Heart right ventricle (tissue), 16 donors: Measurements from ENCODE around the gene SLC39A13. TPM values are rescaled to one million over a fixed set of nuclear protein-coding genes. Genes with fewer than 3 reads are reported as not detected.
A peak's percentile ranks its signal among the peaks of the same experiment; 100 is the strongest.

Source experiments
- ATAC-seq, 8 donors: fragments of 200-7000 bp; cut with Tn5 transposase; one replicate each; pipeline ENCODE4 v1.9.1; 2020; ENCODE audit warnings: mild to moderate bottlenecking in 8 of 8, moderate library complexity in 8 of 8, moderate number of reproducible peaks in 1 of 8
- DNase-seq, 2 donors: peaks; one replicate each; pipeline ENCODE4 v3.0.0-alpha.2; 2020
- H3K27ac ChIP-seq, 10 donors: fragments of 200-600 bp; sonication (generic) in 2 of 10; one replicate each; pipeline versions ENCODE4 v1.5.0 to v1.8.0; 2020 to 2022; ENCODE audit warnings: mild to moderate bottlenecking in 3 of 10
- H3K27me3 ChIP-seq, 7 donors: fragments of 200-600 bp; one replicate each; pipeline ENCODE4 v1.8.0; 2021 to 2022; ENCODE audit warnings: mild to moderate bottlenecking in 2 of 7
- H3K36me3 ChIP-seq, 9 donors: fragments of 200-600 bp; sonication (generic) in 1 of 9; one replicate each; pipeline versions ENCODE4 v1.5.0 to v1.8.0; 2020 to 2022; ENCODE audit warnings: mild to moderate bottlenecking in 2 of 9
- H3K4me1 ChIP-seq, 9 donors: fragments of 200-600 bp; sonication (generic) in 1 of 9; one replicate each; pipeline versions ENCODE4 v1.5.0 to v1.8.0; 2020 to 2022; ENCODE audit warnings: mild to moderate bottlenecking in 4 of 9
- H3K4me3 ChIP-seq, 10 donors: fragments of 200-600 bp; sonication (generic) in 2 of 10; one replicate each; pipeline versions ENCODE4 v1.5.0 to v1.8.0; 2020 to 2022; ENCODE audit warnings: mild to moderate bottlenecking in 7 of 10, moderate library complexity in 2 of 10
- H3K9me3 ChIP-seq, 11 donors: fragments of 200-600 bp in 10 of 11; sonication (generic) in 2 of 11; one replicate each; pipeline versions ENCODE4 v1.5.0 to v1.8.0; 2013 to 2022; ENCODE audit warnings: mild to moderate bottlenecking in 2 of 11, control low read depth in 1 of 11, moderate library complexity in 1 of 11
- CTCF ChIP-seq, 9 donors: fragments of 200-600 bp; sonication (generic) in 2 of 9; IDR thresholded peaks; one replicate each; pipeline versions ENCODE4 v1.5.0 to v1.8.0; 2021 to 2022; ENCODE audit warnings: antibody characterized with exemption in 9 of 9, mild to moderate bottlenecking in 5 of 9, moderate library complexity in 1 of 9
- WGBS, 2 donors: extraction: QIAGEN DNeasy Blood & Tissue Kit; methylation state at CpG; one replicate each; pipeline ENCODE4 v1.1.7; 2013; ENCODE audit warnings: inconsistent platforms in 1 of 2; 5-methylcytosine and 5-hydroxymethylcytosine counted together
- intact Hi-C, 10 donors: fragments of 100-400 bp; cut with DNase I; formaldehyde crosslinking; loops; one replicate each; pipeline versions ENCODE4 v1.11.1 to v1.14.2; 2022
- polyA plus RNA-seq, 2 donors: library from polyadenylated mRNA; stranded (reverse); fragments of 200-250 nt; gene quantifications; one replicate each; pipeline ENCODE4 v1.2.3, GENCODE V29; 2013
- total RNA-seq, 10 donors: library from RNA; stranded (reverse); fragmentation: NEBNext Ultra II Directional in 3 of 10; extraction: Animal tissue kit (Norgen Biotek cat#: 25700) in 3 of 10; gene quantifications; one replicate each; pipeline versions ENCODE4 v1.2.1 to v1.2.4, GENCODE V29; 2021 to 2023
- donor health status: Arrhythmogenic right ventricular cardiomyopathy.
- donor health status: ischemic (EF 13 %, LVEDD 7.1; RV severe dilation, severe dysfunction).
- donor health status: healthy with polysubstance abuse.
- donor health status: DM: no; HTN: yes; CAD: no.
- donor health status: DM: no; HTN: no; CAD: no.
- donor health status: ischemic (EF 25% LVEDD 6.9; RV normal size, moderate dysfunction).
- donor health status: ischemic (EF 25% LVEDD 5.7; RV mildly dilated, moderate dysfunction).
- donor health status: healthy.
- donor health status: DM: yes; HTN: yes; CAD: no.
- donor health status: Ischemic cardiomyopathy.
- donor health status: ischemic (EF 35%, LVEDD 5.7; RV mildly dilated, moderate dysfunction).
- donor health status: nonischemic (EF 11% LVEDD 7.7; RV severe dilation, severe dysfunction).
- donor health status: DM: yes; HTN: yes; CAD: no.
- donor health status: PGD.
- donor health status: ischemic (EF 29% LVEDD 5.4; RV normal size, mild dysfunction).
- donor health status: nonischemic (EF 23%, LVEDD 6.1; RV moderate dilation, normal function).

The SLC39A13 gene
- total and polyA plus RNA-seq, 12 donors: 31.1 to 86.4 (median 42.4) TPM

GRCh38 chr11:47406896-47407745, 1.3 kb upstream of the SLC39A13 start:
- intact Hi-C loops: loop anchor here in 4 of 10 donors (5.0 kb wide), 2 partner anchors 35 to 230 kb away; partner anchors contain the start of gene ARFGAP2 (in 1 of the 4)
- ATAC-seq: no peak
- peak overlapping the region; percentile 46 to 86 (median 77) for H3K4me3 ChIP-seq
- H3K36me3 ChIP-seq: peaks cover 0 to 21% (median 8%) of the 10 kb centered on the region in 9 donors
- no peak for DNase-seq
- no peaks in the 10 kb centered on the region for H3K9me3 ChIP-seq
- 50 to 53% methylated on average over 12 of the region's 12 CpGs for WGBS, 2 donors
- no peak for TF ChIP-seq CTCF (IDR thresholded peaks at IDR 0.05)
- H3K4me1 ChIP-seq: peaks cover 11 to 46% (median 32%) of the 10 kb centered on the region in 9 donors
- H3K27me3 ChIP-seq: no peaks in the 10 kb centered on the region
- peak overlapping the region; percentile 85 to 98 (median 94) for H3K27ac ChIP-seq

GRCh38 chr11:47408598-47409439, 429 bp downstream of the SLC39A13 start:
- peak; percentile 43 to 54 for DNase-seq
- Histone ChIP-seq H3K9me3 (no peaks in the 10 kb centered on the region), H3K36me3 (peaks cover 0 to 37% (median 10%) of the 10 kb centered on the region in 9 donors), H3K27me3 (no peaks in the 10 kb centered on the region), H3K4me3 (peak overlapping the region; percentile 59 to 86 (median 77)), H3K4me1 (peaks cover 11 to 50% (median 36%) of the 10 kb centered on the region in 9 donors), H3K27ac (peak overlapping the region; percentile 74 to 98 (median 94))
- TF ChIP-seq CTCF (IDR thresholded peaks at IDR 0.05): no peak
- WGBS, 2 donors: 3 to 4% methylated on average over 33 to 49 of the region's 50 CpGs
- intact Hi-C loops: loop anchor here in 7 of 10 donors (1.0 to 5.0 kb wide), 6 partner anchors 17 to 232 kb away; partner anchors contain the start of genes PSMC3 (in 3 of the 7) and ARFGAP2 (in 1 of the 7)
- ATAC-seq: peak in 7 of 8 donors; percentile 0 to 14 (median 7)

GRCh38 chr11:47409440-47410369, 1.3 kb downstream of the SLC39A13 start:
- TF ChIP-seq CTCF (IDR thresholded peaks at IDR 0.05): no peak
- Histone ChIP-seq H3K27me3 (no peaks in the 10 kb centered on the region), H3K4me1 (peaks cover 11 to 59% (median 42%) of the 10 kb centered on the region in 9 donors), H3K27ac (peak overlapping the region in 9 of 10 donors; percentile 91 to 98 (median 94)), H3K4me3 (peak overlapping the region; percentile 59 to 86 (median 77)), H3K9me3 (no peaks in the 10 kb centered on the region), H3K36me3 (peaks cover 0 to 46% (median 17%) of the 10 kb centered on the region in 9 donors)
- intact Hi-C loops: loop anchor here in 6 of 10 donors (2.0 to 5.0 kb wide), 4 partner anchors 17 to 232 kb away; partner anchors contain the start of genes PSMC3 (in 2 of the 6) and ARFGAP2 (in 1 of the 6)
- DNase-seq (no peak), ATAC-seq (peak in 2 of 8 donors; percentile 3)
- WGBS, 2 donors: 64 to 70% methylated on average over 31 of the region's 31 CpGs
